ENCODE results near the gene CADM1.

CADM1 gene

DNA sequence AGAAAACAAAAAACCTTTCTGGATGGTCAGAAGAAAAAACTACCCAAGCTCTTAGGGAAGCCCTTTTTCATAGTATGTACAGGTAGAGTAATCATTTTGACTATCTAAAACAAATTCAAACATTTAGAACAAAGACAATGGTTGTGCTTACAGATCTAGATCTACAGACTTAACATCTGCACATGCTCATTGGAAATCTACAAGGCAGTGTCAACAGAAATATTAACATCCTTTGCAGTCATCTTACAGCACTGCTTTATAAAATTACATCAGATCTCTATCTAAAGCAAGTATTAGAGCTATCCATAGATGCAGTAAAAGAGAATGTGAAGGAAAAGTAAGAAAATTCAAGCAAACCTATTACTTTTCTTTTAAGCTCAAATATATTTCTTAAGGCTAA is 110.3 kb downstream of the CADM1 start:
- DNase-seq = no peak

DNA sequence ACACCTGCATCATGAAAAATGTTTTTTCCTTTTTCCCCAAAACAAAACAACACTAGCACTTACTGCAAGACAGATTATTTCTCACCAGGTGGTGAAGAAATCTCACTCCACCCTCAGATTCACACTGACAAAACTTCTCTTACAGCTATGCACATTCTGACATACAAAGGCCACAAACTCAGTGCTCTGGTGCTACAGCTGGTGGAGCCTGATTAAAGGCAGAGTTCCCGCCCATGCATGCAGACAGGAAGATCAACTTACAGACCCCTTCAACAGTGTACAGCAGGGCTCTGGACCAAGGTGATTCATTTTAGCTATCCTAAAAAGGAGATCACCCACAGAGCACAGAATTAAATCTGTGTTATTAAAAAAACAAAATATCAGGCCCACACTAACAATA is 112.6 kb downstream of the CADM1 start:
- DNase-seq = no peak

DNA sequence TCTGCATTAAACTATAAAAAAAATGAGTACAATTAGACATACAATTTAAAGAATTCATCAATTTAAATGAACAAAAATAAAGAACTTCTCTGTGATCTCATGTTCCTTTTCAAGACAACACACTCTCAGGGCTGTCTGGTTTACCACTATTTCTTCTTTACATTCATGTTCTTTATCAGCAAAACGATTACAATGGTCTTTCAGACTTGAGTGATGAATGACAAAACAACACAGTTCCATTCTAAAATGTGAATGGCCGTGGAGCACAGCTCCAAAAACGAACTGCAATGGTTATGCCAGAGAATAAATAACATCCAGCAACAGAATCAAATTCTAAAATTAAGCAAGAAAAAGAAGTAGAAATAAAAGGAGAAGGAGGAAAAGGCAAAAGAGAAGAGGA is 113.1 kb downstream of the CADM1 start:
- DNase-seq = no peak

DNA sequence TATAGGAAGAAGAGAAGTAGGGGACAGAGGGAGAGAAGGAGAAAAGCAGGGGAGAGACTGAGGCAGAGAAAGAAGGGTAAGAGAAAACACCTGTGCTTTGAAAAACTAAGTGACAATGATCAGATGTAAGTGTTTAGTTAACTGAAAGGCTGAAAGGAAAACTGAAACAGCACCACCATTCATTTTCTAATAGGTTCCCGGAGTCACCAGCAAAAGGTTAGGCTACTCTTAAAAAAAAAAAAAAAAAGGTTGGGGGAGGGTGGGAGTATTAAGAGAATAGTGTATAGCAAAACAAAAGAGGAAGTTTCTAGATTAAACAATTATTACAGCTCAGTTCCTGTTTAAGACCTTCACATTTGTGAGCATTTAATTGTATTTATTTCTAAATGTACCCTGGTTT is 113.8 kb downstream of the CADM1 start:
- DNase-seq = no peak

DNA sequence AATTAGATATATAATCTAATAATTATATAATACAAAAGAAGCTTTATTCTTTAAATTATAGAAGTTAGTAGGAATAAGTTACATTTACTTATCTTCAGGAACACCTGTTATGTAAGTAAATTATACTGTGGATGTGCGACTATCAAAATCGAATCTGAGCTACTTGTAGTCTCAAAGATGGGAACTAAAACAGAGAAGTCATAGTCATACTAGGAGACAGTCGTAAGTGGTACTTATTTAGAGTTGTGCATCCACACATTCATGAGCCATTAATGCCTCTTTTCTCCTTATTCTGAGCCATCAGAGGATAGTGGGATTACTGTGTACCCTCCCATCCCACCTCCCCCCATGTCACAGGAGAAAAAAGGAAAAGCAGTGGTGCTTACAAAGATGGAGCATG is 114.4 kb downstream of the CADM1 start:
- DNase-seq = no peak

DNA sequence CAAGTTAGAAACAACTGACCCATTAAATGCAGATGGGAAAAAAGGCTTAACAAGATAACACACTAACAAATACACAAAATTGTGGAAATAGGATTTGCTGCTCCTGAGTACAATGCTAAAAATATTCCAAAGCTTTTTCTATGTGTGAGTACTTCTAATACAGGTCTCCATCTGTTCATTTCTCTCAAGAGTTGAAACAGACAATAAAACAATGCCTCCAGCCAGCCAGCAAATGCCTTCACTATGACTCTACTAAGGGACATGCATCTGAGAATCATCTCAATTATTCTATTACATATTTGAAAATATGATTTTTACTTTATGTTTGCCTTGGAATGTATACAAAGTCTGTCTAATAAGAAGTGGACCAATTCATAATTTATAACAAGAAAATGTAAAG is 119.0 kb downstream of the CADM1 start:
- no peak for DNase-seq

DNA sequence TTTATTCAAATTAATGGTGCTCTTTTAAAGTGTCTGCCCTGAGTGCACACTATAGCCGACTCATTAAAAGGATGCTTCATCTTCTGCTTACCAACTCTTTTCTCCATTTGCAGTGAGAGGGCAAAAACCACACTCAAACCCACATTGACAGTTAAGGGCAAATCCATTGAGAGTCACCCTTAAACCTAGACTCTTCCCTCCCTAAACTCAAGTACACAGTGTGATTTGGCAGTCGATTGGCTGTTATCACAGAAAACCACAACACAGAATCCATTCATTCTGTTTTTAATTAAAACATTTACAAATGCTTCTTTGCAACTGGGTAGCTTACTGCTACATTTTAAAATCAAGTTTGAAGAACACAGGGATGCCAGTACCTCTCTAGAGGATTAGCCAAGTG is 120.0 kb downstream of the CADM1 start:
- no peak for DNase-seq

DNA sequence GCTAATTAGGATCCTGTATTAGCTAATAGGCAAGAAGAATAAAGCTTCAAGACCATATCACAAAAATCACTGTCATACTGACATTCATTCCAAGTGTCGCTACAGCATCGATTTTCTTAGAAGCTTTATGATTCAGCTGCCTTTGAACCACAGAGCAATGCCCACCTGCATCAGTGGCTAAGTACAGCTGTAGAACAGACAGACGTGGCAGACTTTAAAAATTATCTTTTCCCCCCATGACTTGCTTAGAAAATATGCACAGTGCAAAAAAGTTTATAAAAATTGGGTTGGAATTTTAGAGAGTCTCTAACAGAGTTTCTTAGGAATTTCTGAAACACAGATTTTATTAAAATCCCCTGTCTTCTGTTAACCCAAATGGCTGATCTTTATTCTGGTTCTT is 120.8 kb downstream of the CADM1 start:
- no peak for DNase-seq

DNA sequence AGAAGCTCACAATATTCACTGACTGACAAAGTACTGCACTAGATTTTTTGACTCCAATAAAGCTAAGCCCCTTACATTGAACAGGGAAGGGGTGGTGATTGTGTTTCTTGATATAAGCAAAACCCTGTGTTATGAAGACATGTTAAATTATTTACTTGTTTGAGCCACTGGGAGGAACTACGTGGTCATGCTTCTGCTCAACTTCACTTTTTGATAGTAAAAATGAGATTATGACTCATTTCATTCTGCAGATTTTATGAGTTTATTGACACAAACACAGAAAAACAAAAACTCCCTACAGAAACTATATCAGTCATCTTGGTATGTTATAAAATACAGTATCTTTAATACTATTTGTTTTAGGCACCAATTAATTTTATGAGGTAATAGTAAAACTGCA is 124.7 kb downstream of the CADM1 start:
- no peak for DNase-seq

DNA sequence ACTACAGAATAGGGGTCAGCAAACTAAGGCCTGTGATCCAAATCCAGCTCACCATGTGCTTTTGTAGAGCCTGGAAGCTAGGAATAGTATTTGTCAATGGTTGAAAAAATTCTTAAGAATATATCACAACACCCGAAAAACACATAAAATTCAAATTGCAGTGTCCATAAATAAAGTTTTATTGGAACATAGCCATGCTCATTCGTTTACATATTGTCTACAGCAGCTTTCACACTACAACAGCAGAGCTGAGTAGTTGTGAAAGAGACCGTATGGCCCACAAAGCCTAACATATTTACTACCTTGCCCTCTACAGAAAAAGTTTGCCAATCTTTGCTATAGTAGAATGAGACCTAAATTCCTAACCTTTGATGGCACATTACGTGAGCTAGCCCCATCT is 125.7 kb downstream of the CADM1 start:
- DNase-seq = no peak

DNA sequence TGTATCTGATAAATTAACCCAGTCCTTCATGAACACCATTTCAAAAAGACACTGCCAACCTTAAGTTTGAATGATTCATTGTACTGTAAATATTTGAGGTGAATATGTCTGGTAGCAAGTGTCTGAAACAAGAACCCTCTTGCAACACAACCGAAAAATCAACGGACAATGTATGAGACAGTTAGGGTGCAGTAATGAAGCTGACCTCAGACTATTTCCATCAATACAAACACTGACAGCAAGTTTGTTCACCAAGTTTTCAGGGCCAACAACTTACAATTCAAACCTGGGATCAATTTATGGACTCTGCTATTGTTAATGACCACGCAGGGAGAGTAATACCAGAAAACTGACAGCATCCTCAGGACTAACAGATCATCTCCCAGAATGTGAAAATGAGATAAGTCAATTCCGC is 126.3 kb downstream of the CADM1 start:
- no peak for DNase-seq

DNA sequence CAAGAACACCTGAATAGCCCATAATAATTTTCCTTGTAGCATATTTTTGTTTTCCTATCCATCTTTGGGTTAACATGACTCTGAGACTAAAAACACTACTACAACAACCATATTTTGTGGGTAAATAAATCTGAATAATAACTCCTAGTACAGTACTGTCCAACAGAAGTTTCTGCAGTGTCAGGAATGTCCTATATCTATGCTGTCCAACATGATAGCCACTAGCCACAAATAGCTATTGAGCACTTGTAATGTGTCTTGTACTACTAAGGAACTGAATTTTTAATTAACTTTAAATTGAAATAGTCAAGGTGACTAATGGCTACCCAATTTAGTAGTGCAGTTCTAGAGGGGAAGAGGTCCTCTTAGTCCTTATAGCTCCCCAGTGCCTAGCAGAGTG is 135.6 kb downstream of the CADM1 start:
- no peak for DNase-seq

DNA sequence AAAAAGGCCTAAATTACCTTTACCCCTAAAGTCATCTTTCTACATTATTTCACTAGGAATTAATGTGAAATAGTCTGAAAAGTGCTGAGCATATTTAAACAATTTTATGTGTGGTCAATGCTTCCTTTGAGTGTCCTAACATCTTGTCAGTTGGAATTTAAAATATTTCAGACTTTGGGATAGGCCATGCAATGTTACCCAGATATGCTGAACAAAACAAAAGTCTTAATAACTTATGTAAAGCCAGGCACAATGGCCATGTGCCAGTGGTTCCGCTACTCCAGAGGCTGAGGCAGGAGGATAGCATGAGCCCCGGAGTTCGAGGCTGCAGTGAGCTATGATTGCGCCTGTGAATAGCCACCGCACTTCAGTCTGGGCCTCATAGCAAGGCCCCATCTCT is 137.4 kb downstream of the CADM1 start:
- no peak for DNase-seq

DNA sequence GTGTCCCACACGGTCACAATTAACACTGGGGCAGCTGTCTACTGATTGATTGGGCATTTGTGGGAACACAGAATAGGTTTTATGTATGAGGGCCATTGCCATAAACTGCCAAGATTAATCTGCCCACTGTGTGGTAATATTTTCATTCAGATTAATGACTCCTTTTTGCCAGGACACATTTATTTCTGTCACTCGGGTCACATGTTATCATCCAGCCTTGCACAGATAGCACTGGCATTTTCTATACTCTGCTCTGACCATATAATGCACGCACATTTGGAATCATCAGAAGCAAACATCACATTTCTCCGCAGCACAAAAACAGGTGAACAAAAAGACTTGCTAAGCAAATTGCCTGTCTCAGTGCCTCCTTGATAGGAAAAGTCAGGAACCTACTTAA is 138.3 kb downstream of the CADM1 start:
- DNase-seq = no peak

DNA sequence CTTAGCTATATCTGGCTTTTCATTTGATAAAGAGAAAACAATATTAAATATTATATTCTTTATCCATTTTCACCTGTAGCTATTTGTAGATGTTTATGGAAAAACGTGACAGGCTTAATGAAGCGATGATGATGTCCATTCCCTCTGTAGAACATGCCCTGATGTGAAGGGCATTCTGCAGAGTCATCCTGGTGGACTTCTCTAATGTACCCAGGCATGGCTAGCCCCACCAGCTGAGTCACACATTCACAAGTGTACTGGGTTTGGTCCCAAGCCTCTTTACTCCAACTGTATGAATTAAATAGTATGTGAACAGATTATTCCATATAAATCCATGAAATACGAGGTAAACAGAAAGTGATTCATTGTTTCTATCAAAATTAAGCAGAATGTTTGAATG is 139.3 kb downstream of the CADM1 start:
- DNase-seq = no peak

DNA sequence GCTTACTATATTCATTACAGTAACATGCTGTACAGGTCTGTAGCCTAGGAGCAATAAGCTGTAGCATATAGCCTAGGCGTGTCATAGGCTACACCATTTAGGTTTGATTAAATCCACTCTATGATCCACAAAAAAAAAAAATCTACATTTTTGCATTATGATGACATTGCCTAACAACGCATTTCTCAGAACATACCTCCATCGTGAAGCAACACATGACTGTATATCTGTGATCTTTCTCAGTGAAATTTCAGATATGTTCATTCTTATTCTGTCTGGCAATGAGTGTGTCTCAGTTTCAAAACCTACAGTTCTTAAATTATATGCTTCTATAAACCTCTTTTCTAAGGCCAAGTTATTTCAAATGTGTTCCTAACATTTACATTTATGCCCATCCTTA is 140.3 kb downstream of the CADM1 start:
- no peak for DNase-seq

DNA sequence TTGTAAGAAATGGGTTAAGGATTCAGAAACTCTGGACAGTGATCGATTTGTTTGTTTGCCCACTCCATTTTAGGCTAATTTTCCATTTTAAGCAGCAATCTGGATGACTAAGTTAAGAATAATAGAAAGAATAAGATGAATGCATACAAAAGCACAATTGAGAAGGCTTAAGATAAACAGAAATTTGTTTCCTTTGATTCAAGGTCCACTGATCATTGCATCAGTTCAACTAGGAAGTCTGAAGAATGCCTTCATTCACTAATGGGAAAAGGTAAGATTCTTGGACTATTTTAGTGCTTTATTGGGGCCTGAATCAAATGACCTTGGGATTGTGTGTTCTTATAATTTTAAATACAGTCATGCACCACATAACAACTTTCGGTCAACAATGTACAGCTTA is 140.8 kb downstream of the CADM1 start:
- DNase-seq = no peak

DNA sequence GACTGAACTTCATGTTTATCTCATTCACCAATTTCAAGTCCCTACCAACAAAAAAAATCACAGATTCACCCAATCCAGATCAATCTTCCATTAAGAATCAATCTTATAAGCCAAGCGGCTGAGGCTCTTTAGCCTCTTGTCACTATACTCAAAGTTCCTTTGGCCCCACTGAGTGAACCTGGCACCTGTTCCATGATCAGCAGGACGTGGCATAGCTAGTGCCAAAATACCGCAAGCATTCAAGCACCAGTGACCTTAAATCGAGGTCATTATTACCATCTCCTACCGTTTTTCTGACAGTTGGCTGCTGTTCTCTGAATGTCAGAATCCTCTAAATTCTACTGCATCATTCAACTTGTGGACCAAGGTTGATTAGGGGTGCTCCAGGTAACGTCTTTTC is 141.2 kb downstream of the CADM1 start:
- DNase-seq = no peak

DNA sequence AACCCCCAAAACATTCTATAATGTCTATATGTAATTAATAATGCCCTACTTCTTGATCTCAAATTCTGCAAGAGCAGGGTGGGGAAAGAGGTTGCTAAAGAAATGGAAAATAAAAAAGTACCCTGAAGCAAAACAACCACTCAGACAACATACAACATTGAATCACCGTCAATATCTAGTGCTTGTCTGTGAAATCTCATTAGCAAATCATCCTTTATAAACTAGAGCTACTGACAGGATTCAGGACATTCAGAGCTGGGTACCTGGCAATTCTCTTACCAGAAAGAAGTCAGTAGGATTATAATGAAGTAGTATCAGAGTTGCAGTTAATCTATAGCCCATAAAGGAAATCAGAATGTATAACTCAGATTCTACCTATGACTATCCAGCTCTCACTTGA is 143.2 kb downstream of the CADM1 start:
- DNase-seq = no peak

DNA sequence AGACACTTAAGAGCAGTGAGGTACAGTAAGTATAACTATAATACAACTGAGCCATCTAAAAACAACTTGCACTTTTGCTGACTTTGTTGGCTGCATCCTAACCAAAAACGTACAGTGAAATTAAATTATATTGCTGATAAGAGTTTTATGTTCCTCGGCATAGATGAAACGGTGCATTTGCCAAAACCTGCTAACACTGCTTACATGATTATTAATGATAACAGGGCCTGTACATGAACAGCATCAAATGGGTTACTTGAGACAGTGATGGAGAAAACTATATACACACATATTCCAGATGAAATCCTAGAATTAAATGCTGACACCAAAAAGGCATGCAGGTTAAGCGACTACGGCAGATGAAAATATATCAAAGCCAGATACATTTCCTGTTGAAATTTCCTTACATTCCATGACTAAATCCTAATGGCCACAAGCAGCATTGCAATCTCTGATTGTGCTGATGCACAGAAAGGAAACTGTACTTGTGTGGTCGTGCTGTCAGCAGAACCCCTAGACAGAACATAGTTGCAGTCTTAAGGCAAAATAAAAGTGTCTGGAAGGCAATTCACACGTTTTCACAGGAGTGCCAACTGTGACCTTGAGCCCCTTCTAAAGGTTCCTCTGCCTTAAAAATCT is 143.9 kb downstream of the CADM1 start:
- DNase-seq = no peak

DNA sequence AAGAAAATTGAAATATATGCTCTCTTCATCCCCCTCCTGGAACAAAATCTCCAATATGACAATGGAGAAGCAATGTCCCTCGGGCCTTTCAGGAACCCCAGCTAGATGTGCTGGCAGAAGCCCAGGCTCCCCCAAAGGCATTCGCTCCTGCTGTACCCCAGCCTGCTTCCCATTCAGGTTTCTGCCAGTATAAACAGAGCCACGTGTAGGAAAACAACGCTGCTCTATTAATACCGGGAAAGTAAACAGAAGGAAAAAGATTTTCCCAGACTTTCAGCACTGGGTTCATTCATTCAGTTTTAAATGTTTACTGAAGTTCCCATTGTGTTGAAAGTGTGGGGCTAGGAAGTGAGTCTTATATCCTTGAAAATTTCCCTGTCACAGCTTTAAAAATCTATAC is 147.1 kb downstream of the CADM1 start:
- DNase-seq = no peak

DNA sequence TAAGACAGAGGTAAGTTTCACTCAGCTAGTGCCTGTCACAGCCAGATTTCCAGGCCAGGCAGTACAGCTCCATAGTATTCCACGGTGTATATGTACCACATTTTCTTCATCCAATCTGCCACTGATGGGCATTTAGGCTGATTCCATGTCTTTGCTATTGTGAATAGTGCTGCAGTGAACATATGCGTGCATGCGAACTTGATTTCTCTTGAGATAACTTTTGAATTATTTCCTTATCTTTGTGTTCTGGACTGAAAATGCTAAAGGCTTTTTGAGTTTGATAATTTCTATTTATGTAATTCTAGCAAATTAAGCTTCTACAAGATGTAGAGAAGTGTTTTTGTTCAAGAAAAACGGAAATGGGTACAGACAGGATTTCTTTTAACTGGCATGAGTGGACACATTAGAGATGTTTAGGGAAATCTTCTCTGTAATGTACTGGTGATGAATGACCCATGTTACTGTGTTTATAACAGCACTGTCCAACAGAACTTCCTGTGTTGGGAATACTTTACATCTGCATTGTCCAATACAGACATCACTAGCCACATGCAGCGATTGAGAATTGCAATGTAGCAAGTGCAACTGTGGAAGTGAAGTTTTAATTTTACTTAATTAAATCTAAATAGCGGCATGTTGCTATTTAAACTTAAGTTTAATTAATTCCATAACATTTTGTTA is 151.3 kb downstream of the CADM1 start:
- DNase-seq = no peak

DNA sequence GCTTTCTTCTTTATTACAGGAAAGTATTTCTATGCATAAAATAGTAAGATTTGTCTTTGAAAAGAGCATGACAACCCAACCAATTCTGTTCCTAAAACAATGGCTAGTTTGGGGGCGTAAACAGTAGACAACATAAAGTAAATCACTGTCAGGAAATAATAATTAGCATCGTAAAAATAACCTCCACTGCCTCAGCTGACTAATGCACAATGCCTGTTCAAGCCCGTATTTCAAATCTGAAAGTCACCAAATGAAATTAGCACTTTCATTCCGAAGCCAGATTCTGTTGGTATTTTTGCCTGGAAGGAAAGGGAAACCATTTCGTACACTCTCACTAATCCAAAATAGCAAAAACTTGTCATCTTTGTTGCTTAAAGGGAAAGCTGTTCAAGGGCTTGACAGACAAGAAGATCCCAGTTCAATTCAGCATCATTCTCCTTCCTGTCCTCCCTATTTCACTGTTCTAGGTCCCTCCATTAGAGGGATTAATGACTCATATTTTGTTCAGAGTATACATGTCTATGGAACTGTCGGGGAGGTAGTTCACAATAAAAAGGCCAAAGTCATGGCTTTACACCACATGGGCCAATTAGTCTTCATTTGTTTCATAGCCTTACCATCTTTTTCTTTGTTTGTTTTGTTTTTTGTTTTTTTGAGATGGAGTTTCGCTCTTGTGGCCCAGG is 154.7 kb downstream of the CADM1 start:
- DNase-seq = no peak

DNA sequence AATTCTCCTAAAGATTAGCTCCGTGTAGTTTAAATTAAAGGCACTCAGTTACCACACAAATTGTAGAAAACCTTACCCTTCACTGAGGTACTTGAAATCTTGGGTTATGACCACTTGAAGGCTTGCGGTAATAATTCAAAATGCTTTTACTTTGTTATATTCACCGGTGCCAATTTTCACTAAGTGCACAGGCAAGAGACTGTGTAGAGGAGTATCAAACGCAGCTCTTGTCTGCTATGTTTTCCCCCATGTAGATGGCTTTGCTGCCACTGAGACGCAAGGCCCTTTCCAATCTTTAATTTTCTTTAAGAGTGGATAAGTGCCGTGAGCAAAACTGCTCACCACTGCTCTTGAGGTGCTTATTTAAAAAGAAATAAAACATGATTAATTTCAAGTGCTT is 155.8 kb downstream of the CADM1 start:
- no peak for DNase-seq

DNA sequence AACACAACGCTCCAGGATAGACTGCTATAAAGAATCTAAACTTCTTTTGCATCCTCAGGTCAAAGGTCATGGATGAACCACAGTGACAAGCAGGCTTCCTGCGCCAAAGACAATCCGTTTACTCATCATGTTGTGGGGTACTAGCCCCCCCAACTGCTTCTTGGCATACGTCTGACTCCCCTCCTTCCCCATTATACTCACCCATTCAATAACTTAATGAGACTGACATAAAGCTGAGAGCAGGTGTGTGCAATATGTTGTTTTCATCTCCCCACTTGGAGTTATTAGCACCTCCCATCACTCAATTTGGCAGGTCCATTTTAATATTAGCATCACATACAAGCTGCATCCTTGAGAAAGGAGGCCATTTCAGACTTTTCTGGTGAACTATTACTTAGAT is 157.1 kb downstream of the CADM1 start:
- DNase-seq = no peak
